C1 segment of cervical spinal cord (tissue), 14 donors: ENCODE results near the gene FAM135A.
A peak's percentile ranks its signal among the peaks of the same experiment; 100 is the strongest.
"Not testable (repeated sequence)": the region's sequence is repeated elsewhere in the genome, so short reads cannot be mapped to it uniquely, and the experiment has no call there.

Source experiments
- DNase-seq, 14 donors: peaks; one replicate each; lab custom pipeline; 2025; lab: John Stamatoyannopoulos, UW

The FAM135A gene

DNA sequence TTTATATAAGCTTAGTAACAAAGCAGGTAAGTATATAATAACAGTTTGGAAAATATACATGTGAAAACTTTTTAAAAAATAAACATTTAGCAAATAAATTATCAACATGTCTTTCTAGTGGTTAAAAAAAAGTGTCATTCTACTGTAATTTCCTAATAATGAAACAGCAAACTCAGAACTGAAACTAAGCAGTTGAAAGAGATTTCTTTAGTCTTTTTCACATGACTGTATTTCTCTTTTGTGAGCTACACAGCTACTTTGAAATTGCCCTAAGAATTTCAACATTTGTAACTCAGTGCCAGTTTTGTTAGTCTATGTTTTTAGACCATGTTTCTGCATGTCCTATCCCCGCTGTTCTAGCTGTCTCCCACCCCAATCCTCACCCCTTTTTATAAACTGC, 125.1 kb downstream of the FAM135A start:
- DNase-seq = no peak

DNA sequence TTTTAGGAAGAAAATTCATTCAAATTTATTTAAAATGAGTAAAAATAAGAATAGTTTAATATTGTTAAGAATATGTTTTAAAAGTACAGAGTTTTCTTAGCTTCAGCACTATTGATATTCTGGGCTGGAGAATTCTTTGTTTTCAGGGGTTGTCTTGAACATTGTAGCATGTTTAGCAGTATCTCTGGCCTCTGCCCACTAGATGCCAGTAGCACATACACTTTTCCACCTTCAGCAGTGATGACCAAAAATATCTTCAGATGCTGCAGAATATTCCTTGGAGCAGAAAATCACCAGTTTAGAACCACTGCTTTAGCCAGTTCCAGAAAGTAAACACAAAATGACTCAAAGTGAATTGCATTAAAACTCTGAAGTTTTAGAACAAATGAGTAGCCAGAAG, 134.0 kb downstream of the FAM135A start:
- DNase-seq = peak in 1 of 14 donors; percentile 5

DNA sequence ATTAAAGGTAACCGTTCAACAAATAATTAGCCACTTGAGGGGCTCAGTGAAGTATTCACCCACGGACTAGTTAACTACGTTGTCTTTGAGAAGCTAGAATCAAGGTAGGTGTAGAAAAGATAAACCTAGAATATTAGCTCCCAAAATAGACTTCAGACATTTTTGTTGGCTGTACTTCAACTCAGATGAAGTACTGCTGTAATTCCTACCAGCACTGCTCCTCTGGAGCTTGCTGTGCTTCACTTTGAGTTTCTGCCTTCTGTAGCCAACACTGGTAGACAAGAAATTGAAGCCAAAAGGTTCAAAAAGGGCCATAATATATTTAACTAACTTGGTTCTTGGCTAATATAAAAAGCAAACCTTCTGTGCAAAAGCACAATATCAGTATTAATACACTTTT, 134.6 kb downstream of the FAM135A start:
- no peak for DNase-seq

DNA sequence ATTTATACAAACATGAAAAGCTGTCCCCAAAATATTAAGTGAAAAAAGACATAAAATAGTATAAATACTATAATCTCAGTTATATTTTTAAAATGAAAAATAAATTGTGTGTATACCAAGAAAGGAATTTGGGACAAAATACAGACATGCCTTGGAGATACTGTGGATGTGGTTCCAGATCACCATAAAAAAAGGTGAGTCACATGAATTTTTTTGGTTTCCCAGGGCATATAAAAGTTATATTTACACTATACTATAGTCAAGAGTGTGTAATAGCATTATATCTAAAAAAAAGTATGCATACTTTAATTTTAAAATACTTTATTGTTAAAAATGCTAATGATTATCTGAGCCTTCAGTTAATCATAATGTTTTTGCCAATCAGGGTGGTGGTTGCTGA, 136.0 kb downstream of the FAM135A start:
- no peak for DNase-seq

DNA sequence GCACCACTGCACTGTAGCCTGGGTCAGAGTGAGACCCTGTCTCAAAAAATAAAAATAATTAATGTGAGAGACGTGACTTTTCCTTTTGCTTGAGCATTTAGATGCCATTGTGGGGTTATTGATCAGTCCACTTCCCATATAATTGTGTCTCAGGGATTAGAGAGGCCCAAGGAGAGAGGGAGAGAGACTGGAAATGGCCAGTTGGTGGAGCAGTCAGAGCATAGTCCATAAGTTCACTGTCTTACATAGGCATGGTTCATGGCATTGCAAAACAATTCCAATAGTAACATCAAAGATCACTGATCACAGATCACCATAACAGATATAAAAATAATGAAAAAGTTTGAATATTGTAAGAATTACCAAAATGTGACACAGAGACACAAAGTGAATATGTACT, 138.3 kb downstream of the FAM135A start:
- no peak for DNase-seq

DNA sequence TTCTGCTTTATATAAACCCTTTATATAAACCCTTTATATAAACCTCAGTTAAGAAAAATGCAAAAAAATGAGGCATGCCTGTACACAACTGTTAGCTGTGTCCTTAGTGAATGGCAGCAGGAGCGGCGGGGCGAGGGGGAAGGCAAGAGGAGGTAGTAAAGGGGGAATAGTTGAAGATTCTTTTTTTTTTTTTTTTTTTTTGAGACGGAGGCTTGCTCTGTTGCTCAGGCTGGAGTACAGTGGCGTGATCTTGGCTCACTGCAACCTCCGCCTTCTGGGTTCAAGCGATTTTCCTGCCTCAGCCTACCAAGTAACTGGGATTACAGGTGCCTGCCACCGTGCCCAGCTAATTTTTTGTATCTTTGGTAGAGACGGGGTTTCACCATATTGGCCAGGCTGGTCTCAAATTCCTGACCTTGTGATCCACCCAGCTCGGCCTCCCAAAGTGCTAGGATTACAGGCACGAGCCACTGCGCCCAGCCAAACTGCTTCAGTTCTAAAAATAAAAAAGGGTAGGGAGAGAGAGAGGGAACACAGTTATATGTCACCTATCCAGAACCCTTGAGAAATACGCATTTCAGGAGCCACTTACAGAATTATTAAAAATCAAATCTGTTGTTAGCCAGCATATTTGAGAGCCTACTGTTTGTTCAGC, 139.1 kb downstream of the FAM135A start:
- DNase-seq = not testable (repeated sequence)

DNA sequence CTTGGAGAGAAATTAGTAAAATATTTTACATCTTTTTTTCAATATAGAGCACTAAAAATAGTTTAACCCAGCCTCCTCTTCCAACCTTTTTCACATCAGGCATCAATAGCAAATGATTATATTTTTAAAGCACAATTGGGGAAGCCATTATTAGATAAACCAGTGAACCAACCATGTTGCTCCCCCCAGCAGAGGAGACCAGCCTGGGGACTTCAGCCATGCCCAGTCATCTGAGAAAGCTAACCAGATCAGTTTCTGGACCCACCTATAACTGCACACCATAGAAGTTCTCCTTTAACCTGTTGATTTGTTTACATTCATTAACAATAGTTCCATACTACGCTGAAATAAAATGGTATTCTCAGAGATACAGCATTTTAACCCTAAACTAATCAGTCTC, 139.7 kb downstream of the FAM135A start:
- DNase-seq = no peak

DNA sequence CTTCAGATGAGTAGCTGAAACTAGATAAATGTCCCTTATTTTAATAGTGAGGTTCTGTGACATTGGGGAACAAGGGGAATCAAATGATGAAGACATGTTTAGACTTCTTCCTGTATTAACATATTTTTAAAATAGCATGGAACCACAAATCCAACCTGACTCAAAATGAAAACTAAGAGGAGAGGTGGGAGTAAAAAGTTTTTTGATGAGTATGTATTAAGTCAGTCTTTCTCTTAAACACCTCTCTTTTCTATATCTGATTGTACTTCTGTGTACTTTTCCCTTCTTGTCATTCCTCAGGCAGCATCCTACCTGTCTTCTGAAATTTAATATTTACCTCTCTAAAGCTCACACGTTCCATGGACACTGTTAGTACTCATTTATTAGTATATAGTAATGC, 144.7 kb downstream of the FAM135A start:
- no peak for DNase-seq

DNA sequence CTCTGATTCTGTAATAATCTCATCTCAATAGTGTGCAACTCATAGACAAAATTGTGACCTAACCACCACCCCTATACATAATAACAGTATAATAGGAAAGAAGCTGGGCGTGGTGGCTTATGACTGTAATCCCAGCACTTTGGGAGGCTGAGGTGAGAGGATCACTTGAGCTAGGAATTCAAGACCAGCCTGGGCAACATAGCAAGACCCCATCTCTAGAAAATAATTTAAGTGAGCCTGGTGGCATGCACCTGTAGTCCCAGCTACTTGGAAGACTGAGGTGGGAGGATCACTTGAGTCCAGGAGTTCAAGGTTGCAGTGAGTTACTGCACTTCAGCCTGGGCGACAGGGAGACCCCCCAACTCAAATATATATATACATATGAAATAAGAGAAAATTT, 149.1 kb downstream of the FAM135A start:
- DNase-seq = not testable (repeated sequence)

DNA sequence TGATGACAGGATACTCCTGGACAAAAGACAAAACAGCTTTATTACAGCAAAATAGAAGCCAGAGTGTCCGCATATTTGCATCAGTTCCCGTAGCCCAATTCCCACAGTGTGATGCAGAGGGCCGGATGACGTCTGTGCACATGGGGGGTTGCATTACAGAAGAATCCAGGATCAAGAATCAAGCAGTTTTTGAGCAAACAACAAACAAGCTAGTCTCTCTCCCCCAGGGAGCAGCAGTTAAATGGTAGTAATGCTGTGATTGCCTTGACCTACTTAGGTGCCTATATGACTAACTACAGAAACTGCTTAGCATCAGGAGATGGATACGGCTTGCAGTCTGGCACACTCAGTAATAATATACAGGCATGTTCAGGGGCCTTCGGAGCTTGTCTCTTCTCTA, 150.2 kb downstream of the FAM135A start:
- DNase-seq = no peak

DNA sequence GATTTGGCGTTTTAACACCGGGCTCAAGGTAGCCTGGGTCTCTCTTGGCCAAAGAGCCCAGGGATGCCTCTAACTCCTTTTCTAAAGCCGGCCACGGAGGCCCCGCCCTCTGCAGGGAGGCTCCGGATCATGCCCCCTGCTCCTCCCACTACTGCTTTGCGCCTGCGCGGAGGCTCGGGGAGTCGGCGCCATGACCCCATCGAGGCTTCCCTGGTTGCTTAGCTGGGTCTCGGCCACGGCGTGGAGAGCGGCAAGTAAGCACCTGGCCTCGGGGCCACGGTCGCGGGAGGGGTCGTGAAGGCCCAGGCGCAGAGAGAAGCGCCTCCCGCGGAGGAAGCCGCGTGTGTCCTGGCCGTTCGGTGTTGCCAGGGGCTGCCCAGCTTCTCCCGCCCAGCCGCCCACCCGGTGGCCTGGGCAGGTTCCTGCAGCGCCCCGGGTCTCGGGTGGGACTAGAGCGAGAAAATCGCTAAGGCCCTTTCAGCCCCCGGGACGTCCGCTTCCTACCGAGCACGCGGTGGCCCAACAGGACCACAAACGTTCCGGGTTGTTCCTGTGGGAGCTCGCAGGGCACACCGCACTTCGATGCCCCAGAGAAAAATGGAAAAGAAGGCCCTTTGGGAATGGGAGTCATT, 153.6 kb downstream of the FAM135A start, which contains the start of gene SDHAF4:
TSS of gene SDHAF4 (plus strand) at position 180 of the 632 bp plus-strand sequence. CDS start at position 191, 11 bp downstream.
- peak; percentile 40 to 93 (median 88) for DNase-seq

DNA sequence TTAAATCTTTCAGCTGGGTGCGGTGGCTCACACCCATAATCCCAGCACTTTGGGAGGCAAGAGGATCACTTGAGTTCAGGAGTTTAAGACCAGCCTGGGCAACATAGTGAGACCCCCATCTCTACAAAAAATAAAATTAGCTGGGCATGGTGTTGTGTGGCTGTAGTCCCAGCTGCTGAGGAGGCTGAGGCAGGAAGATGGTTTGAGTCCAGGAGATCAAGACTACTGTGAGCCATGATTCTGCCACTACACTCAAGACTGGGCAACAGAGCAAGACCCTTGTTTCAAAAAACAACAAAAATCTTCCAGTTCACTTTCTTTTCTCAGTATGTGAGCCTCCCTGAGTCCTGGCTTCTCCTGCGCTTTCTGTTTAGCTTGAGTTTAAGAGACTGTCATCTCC, 161.3 kb downstream of the FAM135A start:
- DNase-seq = no peak

DNA sequence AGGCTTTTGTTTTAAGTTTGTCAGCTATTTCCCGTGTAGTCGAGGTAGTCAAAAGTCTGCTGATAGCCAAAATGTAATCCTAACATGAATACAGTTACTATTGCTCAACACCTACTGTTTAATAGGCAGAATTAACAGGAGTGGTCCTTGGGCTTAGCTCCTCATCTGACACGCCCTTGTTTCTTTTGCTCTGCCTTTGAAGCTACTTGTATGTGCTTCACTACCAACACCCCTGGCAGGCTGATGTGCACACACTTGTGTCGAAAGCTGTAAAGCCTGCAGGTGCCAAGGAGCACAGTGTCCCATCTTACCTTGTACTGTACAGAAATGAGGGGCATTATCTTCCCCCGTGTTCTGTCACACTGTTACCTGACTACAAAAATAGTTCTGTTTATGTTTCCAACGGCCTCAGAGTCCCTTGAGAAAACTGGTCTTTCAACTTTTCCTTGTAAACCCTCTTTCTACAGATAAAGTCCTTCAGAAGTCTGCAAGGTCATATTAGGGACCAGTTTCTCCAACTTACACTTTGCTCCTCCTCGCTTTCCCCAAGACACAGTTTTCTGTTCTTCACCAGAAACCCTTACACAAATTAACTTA, 162.7 kb downstream of the FAM135A start:
- DNase-seq = no peak

DNA sequence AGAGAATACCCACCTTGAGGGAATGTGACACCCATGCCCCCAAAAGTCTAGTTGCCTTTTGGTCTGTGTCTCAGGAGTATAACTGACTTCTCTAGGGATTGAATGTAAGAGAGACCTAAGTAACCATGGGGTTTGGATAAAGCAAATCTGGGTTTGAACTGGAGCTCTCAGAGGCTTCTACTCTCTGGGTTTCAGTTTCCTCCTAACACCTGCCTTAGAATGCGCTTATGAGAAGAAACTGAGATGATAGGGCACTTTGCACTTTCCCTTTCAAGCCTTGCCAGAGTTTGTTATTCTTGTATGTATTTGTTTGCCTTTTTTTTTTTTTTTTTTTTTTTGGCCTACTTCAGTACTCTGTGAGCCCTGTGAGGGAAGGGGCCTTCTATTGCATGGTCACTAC, 172.8 kb downstream of the FAM135A start:
- DNase-seq = no peak

DNA sequence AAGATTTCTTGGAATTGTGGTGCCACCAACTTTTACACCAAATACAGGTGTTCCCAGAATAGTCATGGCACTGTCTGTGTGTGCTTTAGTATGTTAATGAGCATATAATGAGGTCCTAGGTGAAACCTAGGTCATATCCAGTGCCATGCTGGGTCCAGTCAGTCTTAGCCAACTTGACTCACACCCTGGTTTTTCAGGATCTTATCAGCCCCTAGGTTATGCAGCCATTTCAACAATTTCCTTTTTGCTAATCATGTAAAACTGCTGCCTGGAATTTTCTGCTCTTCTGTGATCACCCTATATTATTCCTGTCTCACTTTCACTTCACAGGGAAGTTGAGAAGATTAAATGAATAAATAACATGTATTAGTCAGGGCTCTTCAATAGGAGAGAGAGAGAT, 177.1 kb downstream of the FAM135A start:
- no peak for DNase-seq

DNA sequence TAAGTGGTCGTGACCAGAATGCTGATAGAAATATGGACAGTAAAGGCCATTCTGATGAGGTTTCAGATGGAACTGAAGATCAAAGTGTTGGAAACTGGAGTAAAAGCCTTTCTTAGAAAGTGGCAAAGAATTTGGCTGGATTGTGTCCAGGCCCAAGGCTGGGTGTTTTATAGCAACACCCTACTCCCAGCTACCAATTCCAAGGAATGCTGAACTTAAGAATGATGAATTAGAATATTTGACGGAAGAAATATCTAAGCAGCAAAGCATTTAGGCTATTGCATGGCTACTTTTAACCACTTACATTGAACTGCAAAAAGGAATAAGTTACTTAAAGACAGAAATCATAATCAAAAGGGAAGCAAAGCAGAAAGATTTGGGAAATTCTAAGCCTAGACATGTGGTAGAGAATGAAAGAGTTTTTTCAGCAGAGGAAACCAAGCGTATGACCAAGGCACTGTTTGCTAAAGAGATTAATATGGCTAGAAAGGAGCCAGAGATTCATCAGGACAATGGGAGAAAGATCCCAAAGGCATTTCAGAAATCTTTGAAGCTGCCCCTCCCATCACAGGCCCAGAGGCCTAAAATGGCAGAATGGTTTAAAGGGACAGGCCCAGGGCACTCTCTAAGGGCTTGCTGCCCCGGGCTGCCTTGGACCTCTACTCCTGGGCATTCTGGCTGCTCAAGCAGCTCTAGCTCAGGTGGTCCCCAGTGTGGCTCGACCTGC, 179.2 kb downstream of the FAM135A start:
- DNase-seq = no peak

DNA sequence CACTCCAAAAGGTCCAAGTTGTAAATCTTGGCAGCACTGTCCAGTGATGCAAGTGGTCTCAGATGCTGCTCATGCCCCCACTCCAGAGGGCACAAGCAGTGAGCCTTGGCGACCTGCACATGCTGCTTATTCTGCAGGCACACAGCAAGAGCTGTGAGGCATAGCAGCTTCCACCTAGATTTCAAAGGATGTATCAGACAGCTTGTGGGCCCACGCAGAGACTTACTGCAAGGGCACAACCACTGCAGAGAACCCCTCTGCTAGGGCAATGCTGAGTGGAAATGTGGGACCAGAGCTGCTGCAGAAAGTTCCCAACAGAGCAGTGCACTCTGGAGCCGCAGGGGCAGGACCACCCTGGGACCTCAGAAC, 179.8 kb downstream of the FAM135A start:
- DNase-seq = no peak

DNA sequence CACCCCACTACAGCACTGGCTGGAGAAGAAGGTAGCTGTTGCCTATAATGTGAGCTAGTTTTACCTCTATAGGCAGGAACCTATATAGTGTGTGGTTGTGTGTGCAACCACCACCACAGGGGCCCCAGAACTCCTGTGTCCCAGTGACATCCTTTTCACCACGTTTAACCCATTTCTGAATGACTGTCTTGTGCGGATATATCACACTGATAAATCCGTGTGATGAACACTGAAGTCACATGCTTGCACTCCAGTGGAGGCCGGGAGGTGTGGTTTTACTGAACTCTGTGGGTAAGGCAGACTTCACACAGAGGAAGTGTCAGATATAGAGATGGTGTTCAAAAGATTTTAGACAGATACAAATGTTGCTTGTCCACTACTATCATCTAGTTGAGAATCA, 185.9 kb downstream of the FAM135A start:
- no peak for DNase-seq

DNA sequence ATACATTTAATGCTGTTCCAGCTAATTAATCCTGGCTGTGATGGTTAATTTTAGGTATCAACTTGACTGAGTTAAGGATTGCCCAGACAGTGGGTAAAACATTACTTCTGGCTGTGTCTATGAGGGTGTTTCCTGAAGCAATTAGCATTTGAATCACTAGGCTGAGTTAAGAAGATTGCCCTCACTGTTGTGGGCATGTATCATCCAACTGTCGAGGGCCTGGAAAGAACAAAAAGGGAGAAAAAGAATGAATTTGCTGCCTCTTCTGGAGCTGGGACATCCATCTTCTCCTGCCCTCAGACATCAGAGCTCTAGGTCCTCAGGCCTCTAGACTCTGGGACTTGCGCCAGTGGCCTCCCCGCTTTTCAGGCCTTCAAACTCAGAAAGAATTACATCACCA, 187.7 kb downstream of the FAM135A start:
- DNase-seq = no peak

DNA sequence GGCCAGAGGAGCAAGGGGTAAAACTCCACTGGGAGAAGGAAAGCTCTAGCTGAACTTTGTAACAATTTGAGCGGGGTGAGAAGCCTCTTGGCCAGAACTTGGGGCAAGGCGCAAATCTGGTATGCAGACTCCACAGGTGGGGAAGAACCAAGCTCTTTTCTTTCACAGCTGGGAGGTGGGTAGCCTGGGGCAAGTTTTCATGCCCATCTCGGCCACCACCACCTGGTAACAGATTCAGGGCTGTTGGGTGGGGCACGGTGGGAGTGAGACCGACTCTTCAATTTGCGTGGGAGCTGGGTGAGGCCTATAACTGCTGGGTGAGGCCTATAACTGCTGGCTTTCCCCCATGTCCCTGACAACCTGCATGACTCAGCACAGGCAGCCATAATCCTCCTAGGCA, 190.9 kb downstream of the FAM135A start:
- DNase-seq = no peak

DNA sequence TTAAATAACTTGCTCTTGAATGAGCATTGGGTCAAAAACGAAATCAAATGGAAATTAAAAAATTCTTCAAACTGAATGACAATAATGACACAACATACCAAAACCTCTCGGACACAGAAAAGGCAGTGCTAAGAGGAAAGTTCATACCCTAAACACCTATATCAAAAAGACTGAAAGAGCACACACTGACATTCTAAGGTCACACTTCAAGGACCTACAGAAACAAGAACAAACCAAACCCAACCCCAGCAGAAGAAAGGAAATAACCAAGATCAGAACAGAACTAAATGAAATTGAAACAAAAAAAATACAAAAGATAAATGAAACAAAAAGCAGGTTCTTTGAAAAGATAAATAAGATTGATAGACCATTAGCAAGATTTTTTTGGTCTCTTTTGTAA, 194.1 kb downstream of the FAM135A start:
- not testable (repeated sequence) for DNase-seq

DNA sequence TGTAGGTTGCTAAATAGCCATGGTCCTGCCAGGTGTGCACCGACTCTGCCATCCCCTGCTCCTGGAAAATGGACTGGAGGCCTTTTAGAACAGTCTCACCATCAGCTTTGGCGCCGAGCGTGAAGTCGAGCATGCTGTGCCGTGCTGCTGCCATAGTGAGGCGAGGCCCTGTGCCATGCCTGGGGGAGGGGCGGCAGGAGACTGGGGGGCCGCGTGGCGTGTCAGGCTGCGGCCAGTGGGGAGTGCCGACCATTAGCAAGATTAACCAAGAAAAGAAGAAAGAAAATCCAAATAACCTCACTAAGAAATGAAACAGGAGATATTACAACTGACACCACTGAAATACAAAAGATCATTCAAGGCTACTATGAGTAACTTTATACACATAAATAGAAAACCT, 195.9 kb downstream of the FAM135A start:
- DNase-seq = not testable (repeated sequence)
